CD8-positive, alpha-beta memory T cell (primary cell): Measurements from ENCODE around the gene PREX1. TPM values are rescaled to one million over a fixed set of nuclear protein-coding genes. Genes with fewer than 3 reads are reported as not detected.

Experiments used
- CTCF ChIA-PET: fragments of 350-600 bp; sonication (Branson Sonifier 250); formaldehyde crosslinking; loops from one replicate; lab custom pipeline; 2021; ENCODE audit warnings: antibody characterized with exemption; lab: Charles Lee
- POLR2A ChIA-PET: fragments of 350-600 bp; sonication (Branson Sonifier 250); formaldehyde crosslinking; loops from one replicate; lab custom pipeline; 2021; ENCODE audit warnings: antibody characterized with exemption; lab: Charles Lee
- DNase-seq, 5 donors: peaks; one replicate each; pipeline versions ENCODE4 v3.0.0 to v3.0.0-alpha.2; 2020 to 2022; ENCODE audit warnings: mixed read lengths in 1 of 5
- H3K27ac ChIP-seq: one replicate; pipeline ENCODE4 v1.7.0; 2013; ENCODE audit warnings: low read depth, mild to moderate bottlenecking, low read length, moderate library complexity
- H3K27me3 ChIP-seq: 2 replicates; pipeline ENCODE4 v1.7.0; 2013; ENCODE audit warnings: low read length, mild to moderate bottlenecking; ENCODE audit not compliant: insufficient read depth, poor library complexity, severe bottlenecking
- H3K36me3 ChIP-seq: 2 replicates; pipeline ENCODE4 v1.7.0; 2013; ENCODE audit warnings: mild to moderate bottlenecking, low read length, moderate library complexity; ENCODE audit not compliant: insufficient read depth
- H3K4me1 ChIP-seq: 2 replicates; pipeline ENCODE4 v1.7.0; 2013; ENCODE audit warnings: mild to moderate bottlenecking, low read length, moderate library complexity; ENCODE audit not compliant: insufficient read depth
- H3K4me3 ChIP-seq: 2 replicates; pipeline ENCODE4 v1.7.0; 2013; ENCODE audit warnings: mild to moderate bottlenecking, low read length
- H3K9me3 ChIP-seq: 2 replicates; pipeline ENCODE4 v1.7.0; 2013; ENCODE audit warnings: mild to moderate bottlenecking, low read length
- H3K27ac Mint-ChIP-seq, 8 donors: one replicate each; pipeline ENCODE4 v1.8.0; 2020 to 2021; ENCODE audit warnings: mixed read lengths in 8 of 8, mild to moderate bottlenecking in 6 of 8, inconsistent platforms in 3 of 8, moderate library complexity in 3 of 8
- H3K27me3 Mint-ChIP-seq, 2 donors: one replicate each; pipeline ENCODE4 v1.8.0; 2020 to 2021; ENCODE audit warnings: mixed read lengths in 2 of 2, mild to moderate bottlenecking in 1 of 2, moderate library complexity in 1 of 2
- H3K36me3 Mint-ChIP-seq, 3 donors: one replicate each; pipeline ENCODE4 v1.8.0; 2020 to 2021; ENCODE audit warnings: mixed read lengths in 3 of 3, inconsistent platforms in 1 of 3, mild to moderate bottlenecking in 1 of 3
- H3K4me1 Mint-ChIP-seq, 3 donors: one replicate each; pipeline ENCODE4 v1.8.0; 2020 to 2021; ENCODE audit warnings: mixed read lengths in 3 of 3, inconsistent platforms in 1 of 3, mild to moderate bottlenecking in 1 of 3
- H3K4me3 Mint-ChIP-seq, 7 donors: one replicate each; pipeline ENCODE4 v1.8.0; 2020 to 2021; ENCODE audit warnings: mixed read lengths in 7 of 7, mild to moderate bottlenecking in 6 of 7, moderate library complexity in 4 of 7, inconsistent platforms in 2 of 7
- H3K9me3 Mint-ChIP-seq, 5 donors: one replicate each; pipeline ENCODE4 v1.8.0; 2020 to 2022; ENCODE audit warnings: mixed read lengths in 5 of 5, mild to moderate bottlenecking in 3 of 5, moderate library complexity in 2 of 5, inconsistent platforms in 1 of 5
- polyA plus RNA-seq: library from polyadenylated mRNA; unstranded; fragments of 300-500 nt; fragmentation: Illumina TruSeq; gene quantifications from one replicate; pipeline ENCODE4 v1.2.3, GENCODE V29; 2021
- total RNA-seq, 2 experiments: library from RNA; stranded (reverse); gene quantifications; one replicate each; pipeline ENCODE4 v1.2.3, GENCODE V29; 2021

Gene PREX1
- total and polyA plus RNA-seq, 3 experiments from 2014 or later: 89.5 to 90.5 (median 90.0) TPM

DNA sequence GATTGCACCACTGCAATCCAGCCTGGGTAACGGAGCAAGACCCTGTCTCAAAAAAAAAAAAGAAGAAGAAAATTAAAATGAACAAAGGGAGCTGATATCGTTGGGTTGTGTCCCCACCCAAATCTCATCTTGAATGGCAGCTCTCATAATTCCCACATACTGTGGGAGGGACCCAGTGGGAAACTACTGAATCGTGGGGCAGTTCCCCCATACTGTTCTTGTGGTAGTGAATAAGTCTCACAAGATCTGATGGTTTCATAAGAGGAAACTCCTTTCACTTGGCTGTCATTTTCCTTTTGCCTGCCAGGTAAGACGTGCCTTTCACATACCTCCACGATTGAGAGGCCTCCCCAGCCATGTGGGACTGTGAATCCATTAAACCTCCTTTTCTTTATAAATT is 149.4 kb downstream of the PREX1 start:
- H3K27ac Mint-ChIP-seq: peak overlapping the region in 4 of 8 donors; percentile 25 to 45 (median 40)
- POLR2A ChIA-PET: no interaction called here
- H3K4me3 Mint-ChIP-seq: no peak overlapping the region
- H3K36me3 Mint-ChIP-seq: peaks cover 3 to 23% (median 7%) of the 10 kb centered on the region in 3 donors
- CTCF ChIA-PET: interaction anchor here (0.9 kb wide), 1 partner anchor 227 kb away, joined by 3 read pairs; no protein-coding TSS in a partner anchor
- DNase-seq: no peak
- Histone ChIP-seq H3K27ac (no peak overlapping the region), H3K4me3 (no peak overlapping the region), H3K9me3 (no peaks in the 10 kb centered on the region), H3K4me1 (no peaks in the 10 kb centered on the region), H3K36me3 (peaks cover 40% of the 10 kb centered on the region), H3K27me3 (no peaks in the 10 kb centered on the region)
- no peaks in the 10 kb centered on the region for H3K27me3 Mint-ChIP-seq
- no peaks in the 10 kb centered on the region for H3K9me3 Mint-ChIP-seq
- H3K4me1 Mint-ChIP-seq: peaks cover 2 to 11% (median 5%) of the 10 kb centered on the region in 3 donors

DNA sequence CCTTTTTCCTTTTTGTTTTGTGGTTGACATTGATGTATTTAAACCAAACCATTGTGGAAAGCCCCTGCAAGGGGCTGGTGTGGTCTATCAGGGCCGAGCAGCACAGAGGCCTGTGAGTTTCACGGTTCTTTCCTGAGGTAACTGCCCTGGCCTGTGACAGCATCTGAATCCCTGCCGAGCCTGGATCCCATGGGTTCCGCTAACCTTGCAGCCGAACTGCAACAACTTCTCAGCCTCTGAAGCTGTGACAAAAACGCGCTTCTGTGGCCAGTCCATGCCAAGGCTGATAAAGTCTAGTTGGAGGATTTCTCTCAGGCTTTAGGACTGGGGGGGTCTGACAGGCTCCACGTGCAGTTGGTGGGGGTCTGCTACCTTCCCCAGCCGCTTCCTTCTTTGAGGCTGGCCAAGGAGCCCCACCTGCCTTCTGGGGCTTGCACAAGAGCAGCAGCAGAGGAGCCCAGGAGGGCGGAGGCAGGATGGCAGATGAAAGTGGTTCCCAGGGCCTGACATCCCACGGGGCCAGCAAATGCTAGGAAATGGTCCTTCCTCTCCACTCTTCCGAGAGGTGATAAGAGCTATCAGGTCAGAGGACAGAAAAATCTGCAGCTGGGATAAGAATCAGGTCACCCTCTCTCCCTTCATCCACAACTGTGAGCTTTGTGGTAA is 150.9 kb downstream of the PREX1 start:
- Mint-ChIP-seq H3K27me3 (peaks cover 0 to 7% of the 10 kb centered on the region in 2 donors), H3K9me3 (peaks cover 0 to 3% (median 0%) of the 10 kb centered on the region in 5 donors), H3K4me3 (no peak overlapping the region), H3K4me1 (peaks cover 7 to 11% (median 11%) of the 10 kb centered on the region in 3 donors), H3K36me3 (peaks cover 9 to 32% (median 11%) of the 10 kb centered on the region in 3 donors), H3K27ac (no peak overlapping the region)
- ChIA-PET POLR2A (no interaction called here), CTCF (interaction anchor here (1.4 kb wide), 1 partner anchor 228 kb away, joined by 7 read pairs; no protein-coding TSS in a partner anchor)
- Histone ChIP-seq H3K4me3 (no peak overlapping the region), H3K27me3 (no peaks in the 10 kb centered on the region), H3K9me3 (no peaks in the 10 kb centered on the region), H3K27ac (no peak overlapping the region), H3K4me1 (no peaks in the 10 kb centered on the region), H3K36me3 (peaks cover 35% of the 10 kb centered on the region)
- no peak for DNase-seq

DNA sequence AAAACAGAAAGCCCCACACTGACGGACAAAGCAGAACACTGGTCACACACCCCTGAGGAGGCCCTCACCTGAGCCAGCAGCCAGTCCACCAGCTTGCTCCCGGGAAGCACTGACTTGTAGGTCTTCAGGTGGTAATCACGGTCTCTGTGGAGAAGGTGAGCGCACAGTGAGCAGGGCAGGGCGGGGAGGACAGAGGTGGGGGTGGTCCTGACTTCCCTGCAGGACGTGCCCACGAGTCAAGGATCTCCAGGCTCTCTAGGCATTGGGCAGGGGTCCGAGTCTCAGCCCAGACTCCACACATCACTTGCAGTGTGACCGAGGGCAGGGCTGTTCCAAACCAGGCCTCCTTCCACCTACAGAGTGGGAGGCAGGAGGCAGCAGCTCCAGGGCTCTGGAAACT is 151.7 kb downstream of the PREX1 start:
- no peak overlapping the region for H3K4me3 Mint-ChIP-seq
- no peak overlapping the region for H3K27ac Mint-ChIP-seq
- H3K9me3 Mint-ChIP-seq: peaks cover 0 to 3% (median 0%) of the 10 kb centered on the region in 5 donors
- CTCF ChIA-PET: interaction anchor here (1.4 kb wide), 1 partner anchor 229 kb away, joined by 7 read pairs; no protein-coding TSS in a partner anchor
- H3K4me1 Mint-ChIP-seq: peaks cover 7 to 15% (median 11%) of the 10 kb centered on the region in 3 donors
- Histone ChIP-seq H3K4me1 (no peaks in the 10 kb centered on the region), H3K27me3 (no peaks in the 10 kb centered on the region), H3K9me3 (no peaks in the 10 kb centered on the region), H3K27ac (no peak overlapping the region), H3K36me3 (peaks cover 33% of the 10 kb centered on the region), H3K4me3 (no peak overlapping the region)
- H3K36me3 Mint-ChIP-seq: peaks cover 11 to 36% (median 17%) of the 10 kb centered on the region in 3 donors
- no peak for DNase-seq
- POLR2A ChIA-PET: no interaction called here
- H3K27me3 Mint-ChIP-seq: peaks cover 0 to 7% of the 10 kb centered on the region in 2 donors

DNA sequence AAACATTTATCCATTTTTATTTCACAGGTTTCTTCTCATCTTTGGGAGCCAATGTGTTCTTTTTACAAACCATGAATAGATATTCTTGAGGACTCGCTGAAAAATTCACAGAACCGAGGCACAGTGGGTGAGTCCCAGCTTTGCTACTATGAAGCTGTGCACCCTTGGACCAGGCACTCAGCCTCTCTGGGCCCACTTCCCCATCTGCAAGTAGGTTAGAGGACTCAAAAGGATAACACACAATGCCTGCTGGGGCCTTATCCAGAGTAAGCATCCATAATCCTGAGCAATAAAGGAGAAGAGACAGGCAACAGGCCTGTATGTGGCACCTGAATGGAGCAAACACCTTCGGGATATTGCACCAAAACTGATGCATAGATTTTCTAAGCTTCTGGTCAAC is 153.3 kb downstream of the PREX1 start:
- Histone ChIP-seq H3K4me3 (no peak overlapping the region), H3K9me3 (no peaks in the 10 kb centered on the region), H3K27ac (no peak overlapping the region), H3K36me3 (peaks cover 32% of the 10 kb centered on the region), H3K4me1 (no peaks in the 10 kb centered on the region), H3K27me3 (no peaks in the 10 kb centered on the region)
- Mint-ChIP-seq H3K27me3 (peaks cover 0 to 9% of the 10 kb centered on the region in 2 donors), H3K27ac (peak overlapping the region in 2 of 8 donors; percentile 42 to 86), H3K4me3 (no peak overlapping the region), H3K4me1 (peaks cover 9 to 15% (median 13%) of the 10 kb centered on the region in 3 donors), H3K36me3 (peaks cover 11 to 35% (median 31%) of the 10 kb centered on the region in 3 donors), H3K9me3 (peaks cover 0 to 3% (median 0%) of the 10 kb centered on the region in 5 donors)
- no peak for DNase-seq
- POLR2A ChIA-PET: no interaction called here
- CTCF ChIA-PET: no interaction called here

DNA sequence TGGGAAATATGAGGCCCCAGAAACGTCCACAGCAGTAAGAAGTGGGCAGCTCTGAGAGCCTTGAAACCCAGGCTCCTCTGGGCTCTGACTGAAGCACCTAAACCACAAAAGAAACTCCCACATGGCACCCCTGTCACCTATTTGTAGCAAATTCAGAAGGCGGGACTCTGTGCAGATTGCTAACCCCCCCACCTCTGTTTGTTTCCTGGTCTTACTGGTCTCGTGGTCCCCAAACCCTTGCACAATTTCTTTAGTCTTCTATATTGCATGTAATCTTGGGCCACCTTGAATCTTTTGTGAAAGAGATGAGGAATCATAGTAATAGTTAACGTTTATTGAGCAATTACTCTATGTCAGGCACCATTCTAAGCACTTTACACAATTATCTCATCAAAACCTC is 154.3 kb downstream of the PREX1 start:
- Mint-ChIP-seq H3K4me1 (peaks cover 10 to 14% (median 14%) of the 10 kb centered on the region in 3 donors), H3K27ac (peak overlapping the region in 6 of 8 donors; percentile 31 to 86 (median 82)), H3K27me3 (peaks cover 0 to 9% of the 10 kb centered on the region in 2 donors), H3K36me3 (peaks cover 14 to 36% (median 30%) of the 10 kb centered on the region in 3 donors), H3K9me3 (peaks cover 0 to 3% (median 0%) of the 10 kb centered on the region in 5 donors), H3K4me3 (peak overlapping the region in 1 of 7 donors; percentile 66)
- no peaks in the 10 kb centered on the region for H3K27me3 ChIP-seq
- H3K27ac ChIP-seq: no peak overlapping the region
- no peak for DNase-seq
- H3K4me1 ChIP-seq: no peaks in the 10 kb centered on the region
- CTCF ChIA-PET: no interaction called here
- H3K36me3 ChIP-seq: peaks cover 32% of the 10 kb centered on the region
- no peaks in the 10 kb centered on the region for H3K9me3 ChIP-seq
- H3K4me3 ChIP-seq: no peak overlapping the region
- POLR2A ChIA-PET: no interaction called here

DNA sequence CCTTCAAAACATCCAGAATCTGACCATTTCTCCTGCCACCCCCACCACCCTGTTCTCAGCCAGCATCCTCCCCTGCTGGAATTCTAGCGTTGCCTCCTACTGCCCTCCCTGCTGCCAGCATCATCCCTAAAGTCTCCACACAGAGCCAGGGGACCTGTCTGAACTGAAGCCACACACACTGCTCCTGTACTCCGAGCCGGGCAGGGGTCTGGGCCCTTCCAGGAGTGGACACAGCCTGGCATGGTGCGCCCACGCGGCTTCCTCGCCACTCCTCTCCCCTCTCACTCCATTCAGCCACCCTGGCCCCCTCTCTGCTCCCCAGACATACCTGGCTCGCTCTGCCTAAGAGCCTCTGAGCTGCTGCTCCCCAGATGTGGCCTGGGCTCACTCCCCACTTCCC is 155.5 kb downstream of the PREX1 start:
- Mint-ChIP-seq H3K4me1 (peaks cover 10 to 14% (median 14%) of the 10 kb centered on the region in 3 donors), H3K27ac (peak overlapping the region in 5 of 8 donors; percentile 61 to 94 (median 80)), H3K36me3 (peaks cover 14 to 48% (median 31%) of the 10 kb centered on the region in 3 donors)

DNA sequence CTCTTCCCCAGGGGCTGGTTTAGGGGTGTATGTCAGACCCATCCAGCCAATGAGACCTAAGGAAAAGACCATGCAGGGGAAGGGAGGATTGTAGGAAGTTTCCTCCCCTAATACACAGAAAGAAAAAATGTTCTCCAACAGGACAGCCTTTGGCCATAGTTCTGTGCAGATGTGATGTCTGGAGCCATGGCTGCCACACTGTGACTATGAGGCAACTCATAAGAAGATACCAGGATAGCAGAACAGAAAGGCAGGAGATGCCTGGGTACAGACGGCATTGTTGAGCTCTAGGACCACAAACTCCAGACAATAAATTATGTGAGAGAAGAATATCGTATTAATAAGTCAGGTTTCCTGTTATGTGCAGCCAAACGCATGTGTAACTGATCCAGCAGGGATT is 156.7 kb downstream of the PREX1 start:
- Mint-ChIP-seq H3K27me3 (peaks cover 0 to 11% of the 10 kb centered on the region in 2 donors), H3K4me1 (peaks cover 10 to 14% (median 14%) of the 10 kb centered on the region in 3 donors), H3K36me3 (peaks cover 14 to 57% (median 35%) of the 10 kb centered on the region in 3 donors), H3K27ac (peak overlapping the region in 5 of 8 donors; percentile 17 to 91 (median 51)), H3K4me3 (no peak overlapping the region), H3K9me3 (peaks cover 0 to 3% (median 0%) of the 10 kb centered on the region in 5 donors)
- CTCF ChIA-PET: no interaction called here
- no peaks in the 10 kb centered on the region for H3K4me1 ChIP-seq
- no peaks in the 10 kb centered on the region for H3K27me3 ChIP-seq
- POLR2A ChIA-PET: no interaction called here
- H3K9me3 ChIP-seq: no peaks in the 10 kb centered on the region
- no peak overlapping the region for H3K27ac ChIP-seq
- no peak for DNase-seq
- H3K4me3 ChIP-seq: no peak overlapping the region
- peaks cover 25% of the 10 kb centered on the region for H3K36me3 ChIP-seq

More for the DNA sequence above, 155.5 kb downstream of the PREX1 start:
- Mint-ChIP-seq H3K27me3 (peaks cover 0 to 11% of the 10 kb centered on the region in 2 donors), H3K4me3 (no peak overlapping the region), H3K9me3 (peaks cover 0 to 3% (median 0%) of the 10 kb centered on the region in 5 donors)
- no peaks in the 10 kb centered on the region for H3K9me3 ChIP-seq
- H3K27ac ChIP-seq: no peak overlapping the region
- H3K36me3 ChIP-seq: peaks cover 36% of the 10 kb centered on the region
- no peaks in the 10 kb centered on the region for H3K27me3 ChIP-seq
- H3K4me3 ChIP-seq: no peak overlapping the region
- ChIA-PET CTCF (no interaction called here), POLR2A (no interaction called here)
- no peaks in the 10 kb centered on the region for H3K4me1 ChIP-seq
- DNase-seq: no peak
